HG03457 (cell line): ENCODE data around the gene TCF12.

Experiments
- ATAC-seq: cut with Tn5 transposase; IDR thresholded peaks from one replicate; pipeline ENCODE4 v1.9.1; 2021; ENCODE audit warnings: moderate number of reproducible peaks; ENCODE audit not compliant: unreplicated experiment

The TCF12 gene

DNA sequence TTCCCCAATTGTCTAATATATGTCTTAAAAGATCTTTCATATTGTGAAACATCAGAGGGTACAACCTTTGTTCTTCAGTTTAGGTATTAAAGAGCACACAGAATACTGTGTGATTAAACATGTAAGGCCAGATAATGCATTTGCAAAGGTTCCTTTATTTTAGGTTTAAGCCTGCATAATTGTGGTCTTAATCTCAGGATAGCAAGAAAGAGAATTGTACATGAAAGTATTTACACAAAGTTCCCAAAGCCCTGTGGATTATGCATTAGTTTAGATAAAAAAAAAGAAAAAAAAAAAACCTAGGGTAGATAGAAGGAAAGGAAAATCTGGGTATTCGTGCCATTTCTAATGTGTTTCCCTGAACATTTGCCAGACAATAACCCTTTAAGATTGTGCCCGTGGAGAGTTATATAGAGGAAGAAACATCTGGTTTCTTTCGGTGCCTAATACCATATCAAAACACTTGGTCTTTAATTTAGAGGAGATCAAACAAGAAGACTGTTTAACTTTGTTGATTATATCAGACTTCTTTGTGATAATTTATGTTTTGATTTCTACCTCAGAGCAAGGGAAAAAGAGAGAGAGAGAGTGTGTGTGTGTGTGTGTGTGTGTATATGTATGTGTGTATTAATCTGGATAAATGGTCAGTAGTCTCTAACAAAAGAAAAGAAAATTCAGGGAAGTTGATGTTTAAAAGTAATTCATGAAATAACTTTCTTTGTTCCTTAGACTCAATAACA is 318.3 kb downstream of the TCF12 start:
- no peak for ATAC-seq

GRCh38 chr15:57237301-57237642 is 318.8 kb downstream of the TCF12 start:
- no peak for ATAC-seq

GRCh38 chr15:57237676-57238075 is 319.2 kb downstream of the TCF12 start:
- ATAC-seq = no peak

- ATAC-seq = no peak
Observed at GRCh38 chr15:57245130-57245529, 326.7 kb downstream of the TCF12 start.

DNA sequence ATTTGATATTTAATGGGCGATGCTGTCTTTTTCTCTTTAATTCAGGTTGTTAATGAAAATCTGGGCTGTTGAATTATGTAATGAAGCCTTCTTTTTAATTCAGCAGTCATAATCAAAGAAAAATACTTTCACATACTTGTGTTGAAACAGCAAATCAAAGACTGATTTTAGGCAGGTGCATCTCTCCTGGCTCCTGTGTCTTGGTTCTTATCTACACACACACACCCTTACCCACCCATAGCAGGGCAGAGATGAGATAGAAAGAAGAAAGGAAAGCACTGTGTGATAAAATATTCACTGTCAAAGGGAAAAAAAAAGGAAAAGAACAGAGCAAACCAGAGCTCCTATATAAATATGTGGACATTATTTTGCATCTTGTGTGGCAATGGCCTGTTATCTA is 327.3 kb downstream of the TCF12 start:
- ATAC-seq = no peak

GRCh38 chr15:57248074-57248473 is 329.6 kb downstream of the TCF12 start:
- no peak for ATAC-seq

- ATAC-seq = no peak
Observed at GRCh38 chr15:57251308-57251707, 332.9 kb downstream of the TCF12 start.

DNA sequence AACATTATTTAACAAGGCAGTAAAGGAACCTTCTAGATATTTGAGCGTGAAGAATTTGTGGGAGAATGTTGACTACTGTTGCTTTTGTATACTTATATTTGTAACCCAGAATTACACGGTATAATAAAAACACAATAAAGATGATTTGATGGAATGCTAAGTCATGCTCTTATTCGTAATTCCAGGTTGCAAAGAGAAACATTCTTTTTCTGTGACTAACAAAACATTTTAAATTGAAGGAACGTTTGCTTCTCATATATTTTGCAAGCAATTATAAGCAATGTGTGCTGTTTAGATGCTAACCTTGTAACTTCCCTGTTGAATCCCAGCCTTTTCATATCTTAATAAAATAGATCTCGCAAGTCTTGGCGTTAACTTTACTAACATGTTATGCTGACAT is 333.5 kb downstream of the TCF12 start:
- ATAC-seq = no peak

GRCh38 chr15:57253082-57253481 is 334.6 kb downstream of the TCF12 start:
- ATAC-seq = no peak

DNA sequence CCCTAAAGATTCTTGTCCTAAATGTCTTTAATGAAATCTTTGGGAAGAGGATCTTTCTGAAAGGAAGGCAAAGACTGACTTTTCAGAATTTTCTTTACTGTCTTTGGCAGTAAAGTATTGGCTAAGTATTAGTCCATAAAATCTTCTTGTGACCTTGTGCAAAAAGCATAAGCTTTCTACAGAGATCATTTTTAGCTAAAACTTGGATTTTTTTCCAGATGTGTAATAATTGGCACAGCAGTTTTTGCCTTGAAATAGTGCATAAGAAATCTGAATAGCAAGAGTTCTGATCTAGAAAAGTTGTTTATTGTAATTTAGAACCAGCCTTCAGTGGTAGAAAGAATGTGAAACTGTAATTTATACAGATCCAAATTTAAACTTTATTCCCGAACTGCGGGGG is 335.1 kb downstream of the TCF12 start:
- no peak for ATAC-seq

GRCh38 chr15:57255751-57256341 is 337.4 kb downstream of the TCF12 start:
- ATAC-seq = no peak

- ATAC-seq = no peak
Observed at GRCh38 chr15:57256939-57257338, 338.5 kb downstream of the TCF12 start.

DNA sequence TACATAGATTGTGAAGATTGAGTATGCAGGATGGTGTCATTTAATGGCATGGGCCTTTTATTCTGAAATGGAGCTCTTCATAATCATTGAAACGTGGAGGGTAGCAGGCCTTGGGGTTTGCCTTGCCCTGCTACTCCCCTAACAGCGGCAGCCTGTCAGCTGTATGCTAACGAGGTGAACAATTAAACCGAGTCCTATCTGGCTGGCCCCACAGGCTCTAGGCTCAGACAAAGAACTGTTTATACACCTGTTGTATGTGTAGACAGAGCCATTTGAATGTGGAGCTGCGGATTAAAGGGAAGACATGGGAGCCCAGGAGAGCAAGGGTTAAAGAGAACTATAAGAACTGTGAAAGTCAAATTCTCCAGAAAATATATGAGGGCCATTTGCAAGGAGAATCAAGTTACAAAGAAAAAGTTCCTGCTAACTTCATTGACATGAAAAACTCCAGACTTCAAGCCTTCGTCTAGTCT is 341.2 kb downstream of the TCF12 start:
- ATAC-seq = no peak

- no peak for ATAC-seq
Observed at GRCh38 chr15:57263520-57263919, 345.1 kb downstream of the TCF12 start.

DNA sequence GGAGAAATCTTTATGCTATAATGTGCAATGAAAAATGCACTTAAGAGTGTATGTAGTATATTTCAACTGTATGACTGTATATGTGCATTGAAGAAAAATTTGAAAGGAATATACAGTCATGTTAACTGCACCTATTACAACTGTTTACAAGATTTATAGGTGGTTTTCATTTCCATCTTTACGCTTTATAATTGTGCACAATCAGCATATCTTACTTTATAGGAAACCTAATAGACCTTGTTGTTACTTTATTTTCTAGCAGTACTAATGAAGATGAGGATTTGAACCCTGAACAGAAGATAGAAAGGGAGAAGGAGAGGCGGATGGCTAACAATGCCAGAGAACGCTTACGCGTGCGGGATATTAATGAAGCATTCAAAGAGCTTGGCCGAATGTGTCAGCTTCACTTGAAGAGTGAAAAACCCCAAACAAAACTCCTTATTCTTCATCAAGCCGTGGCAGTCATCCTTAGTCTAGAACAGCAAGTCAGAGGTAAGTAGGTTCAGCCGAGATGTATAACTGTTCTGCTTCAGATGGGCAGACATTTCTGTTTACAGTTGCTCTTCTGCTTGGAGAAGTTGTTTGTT is 354.4 kb downstream of the TCF12 start:
- ATAC-seq = no peak

GRCh38 chr15:57273402-57273801 is 355.0 kb downstream of the TCF12 start:
- no peak for ATAC-seq

GRCh38 chr15:57278439-57278838 is 360.0 kb downstream of the TCF12 start:
- no peak for ATAC-seq

GRCh38 chr15:57280464-57280863 is 362.0 kb downstream of the TCF12 start:
- no peak for ATAC-seq

- ATAC-seq = no peak
Observed at GRCh38 chr15:57281321-57281720, 362.9 kb downstream of the TCF12 start.

DNA sequence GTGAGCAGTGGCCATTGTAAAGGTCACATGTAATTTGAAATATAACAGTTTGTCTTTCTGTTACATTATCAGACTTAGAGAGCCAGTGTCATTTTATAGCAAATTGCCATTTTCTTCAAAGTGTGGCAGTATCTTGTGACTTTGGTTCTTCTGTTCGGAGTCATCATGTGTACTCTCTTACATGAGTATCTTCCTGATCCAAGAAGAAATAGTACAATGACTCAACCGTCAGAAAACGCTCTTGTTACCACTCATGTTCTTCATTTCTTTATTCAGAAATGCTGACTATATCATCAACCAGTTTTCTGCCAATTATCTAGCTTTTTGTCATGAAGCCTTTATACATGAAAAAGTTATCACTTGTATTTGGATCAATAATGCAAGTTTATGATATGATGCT is 364.2 kb downstream of the TCF12 start:
- no peak for ATAC-seq

GRCh38 chr15:57283774-57284503 is 365.5 kb downstream of the TCF12 start:
- no peak for ATAC-seq

DNA sequence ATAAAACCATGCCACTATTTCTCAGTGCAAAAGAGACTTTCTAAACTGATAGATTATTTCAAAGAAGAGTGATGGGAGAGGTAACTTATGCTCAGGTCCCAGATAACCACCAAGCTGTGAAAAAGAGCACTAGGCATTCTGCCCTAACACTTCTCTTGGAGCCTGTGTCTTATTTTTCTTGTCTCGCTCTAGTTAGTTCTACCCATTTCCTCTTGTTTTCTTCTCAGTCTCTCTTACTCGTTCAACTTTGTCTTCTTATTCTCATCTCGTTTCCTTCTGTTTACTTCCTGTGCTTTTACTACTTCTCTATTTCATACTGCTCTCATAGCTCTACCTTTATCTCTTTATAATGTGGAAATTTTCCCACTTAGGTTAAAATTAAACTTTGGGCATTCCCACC is 366.1 kb downstream of the TCF12 start:
- no peak for ATAC-seq
